ENCODE measurements around the gene NUP35.
"Not testable (repeated sequence)": the region's sequence is repeated elsewhere in the genome, so short reads cannot be mapped to it uniquely, and the experiment has no call there.

NUP35 gene

DNA sequence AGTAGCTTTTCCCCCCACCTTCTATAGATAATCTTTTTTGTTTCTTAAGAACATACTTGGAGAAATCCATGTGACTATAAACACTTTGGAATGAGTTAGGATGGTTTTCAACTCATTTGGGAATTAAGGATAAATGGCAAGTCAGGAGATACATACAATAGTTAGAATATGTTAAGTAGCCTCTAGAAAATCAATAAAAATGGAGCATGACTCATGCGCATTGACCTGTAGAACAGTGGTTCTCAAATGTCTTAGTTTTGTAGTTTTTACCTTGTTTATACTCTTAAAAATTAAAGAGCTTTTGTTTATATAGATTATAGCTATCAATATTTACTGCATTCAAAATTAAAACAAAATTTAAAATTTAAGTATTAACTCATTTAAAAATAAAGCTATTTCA, 24.7 kb downstream of the NUP35 start:
- no peak for DNase-seq (ENCODE audit: low spot score)

DNA sequence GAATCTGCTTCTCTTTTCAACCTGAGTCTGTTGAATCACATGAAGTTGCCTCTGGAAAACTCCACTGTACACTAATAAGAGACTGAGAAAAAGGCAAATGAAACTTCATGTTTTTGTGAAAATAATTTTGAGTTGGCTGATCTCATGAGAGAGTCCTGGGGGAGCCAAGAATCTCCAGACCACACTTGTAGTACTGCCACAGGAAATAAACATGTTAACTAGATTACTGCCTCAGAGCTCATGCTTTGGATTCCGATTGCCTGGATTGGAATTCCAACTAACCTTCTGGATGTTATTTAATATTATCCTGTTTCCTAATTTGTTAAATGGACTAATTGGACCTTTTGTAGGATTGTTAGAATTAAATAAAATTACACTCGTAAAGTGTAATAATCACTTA, 25.2 kb downstream of the NUP35 start:
- DNase-seq (ENCODE audit: low spot score) = no peak

DNA sequence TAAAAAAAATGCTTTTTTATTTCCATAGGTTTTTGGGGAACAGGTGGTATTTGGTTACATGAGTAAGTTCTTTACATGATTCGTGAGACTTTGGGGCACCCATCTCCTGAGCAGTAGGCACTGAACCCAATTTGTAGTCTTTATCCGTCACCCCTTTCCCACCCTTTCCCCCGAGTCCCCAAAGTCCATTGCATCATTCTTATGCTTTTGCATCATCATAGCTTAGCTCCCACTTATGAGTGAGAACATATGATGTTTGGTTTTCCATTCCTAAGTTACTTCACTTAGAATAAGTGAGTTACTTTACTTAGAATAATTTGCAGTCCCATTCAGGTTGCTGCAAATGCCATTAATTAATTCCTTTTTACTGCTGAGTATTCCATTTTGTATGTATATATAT, 28.0 kb downstream of the NUP35 start:
- DNase-seq (ENCODE audit: low spot score) = not testable (repeated sequence)

DNA sequence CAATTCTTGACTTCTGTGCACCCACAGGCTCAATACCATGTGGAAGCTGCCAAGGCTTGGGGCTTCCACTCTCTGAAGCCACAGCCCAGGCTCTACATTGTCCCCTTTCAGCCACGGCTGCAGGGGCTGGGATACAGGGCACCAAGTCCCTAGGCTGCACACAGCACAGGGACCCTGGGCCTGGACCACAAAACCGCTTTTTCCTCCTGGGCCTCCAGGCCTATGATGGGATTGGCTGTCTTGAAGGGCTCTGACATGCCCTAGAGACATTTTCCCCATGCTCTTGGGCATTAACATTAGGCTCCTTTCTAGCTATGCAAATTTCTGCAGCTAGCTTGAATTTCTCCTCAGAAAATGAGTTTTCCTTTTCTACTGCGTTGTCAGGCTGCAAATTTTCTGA, 29.7 kb downstream of the NUP35 start:
- DNase-seq (ENCODE audit: low spot score) = no peak

DNA sequence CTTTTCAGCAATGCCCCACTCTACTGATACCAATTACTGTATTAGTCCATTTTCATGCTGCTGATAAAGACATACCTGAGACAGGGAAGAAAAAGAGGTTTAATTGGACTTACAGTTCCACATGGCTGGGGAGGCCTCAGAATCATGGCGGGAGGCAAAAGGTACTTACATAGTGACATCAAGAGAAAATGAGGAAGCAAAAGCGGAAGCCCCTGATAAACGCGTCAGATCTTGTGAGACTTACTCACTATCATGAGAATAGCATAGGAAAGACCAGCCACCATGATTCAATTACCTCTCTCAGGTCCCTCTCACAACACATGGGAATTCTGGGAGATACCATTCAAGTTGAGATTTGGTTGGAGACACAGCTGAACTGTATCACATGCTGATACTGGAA, 30.5 kb downstream of the NUP35 start:
- DNase-seq (ENCODE audit: low spot score) = not testable (repeated sequence)

DNA sequence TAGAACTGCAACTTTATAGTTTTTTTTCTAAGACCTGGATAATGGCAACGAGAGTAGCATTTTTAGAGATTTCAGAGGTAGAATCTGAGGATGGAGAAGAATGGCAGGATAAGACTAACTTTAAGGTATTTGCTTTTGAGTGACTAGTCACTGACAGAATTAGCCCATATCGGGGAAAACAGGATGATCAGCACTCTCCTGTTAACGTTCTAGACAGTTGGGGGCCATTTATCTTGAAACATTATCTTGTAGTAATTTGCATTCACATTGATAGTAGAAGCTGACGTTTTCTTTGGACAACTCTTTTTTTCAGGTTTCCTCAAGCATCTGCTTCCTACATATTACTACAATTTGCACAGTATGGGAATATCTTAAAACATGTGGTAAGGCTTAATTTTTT, 32.9 kb downstream of the NUP35 start:
- no peak for DNase-seq (ENCODE audit: low spot score)

DNA sequence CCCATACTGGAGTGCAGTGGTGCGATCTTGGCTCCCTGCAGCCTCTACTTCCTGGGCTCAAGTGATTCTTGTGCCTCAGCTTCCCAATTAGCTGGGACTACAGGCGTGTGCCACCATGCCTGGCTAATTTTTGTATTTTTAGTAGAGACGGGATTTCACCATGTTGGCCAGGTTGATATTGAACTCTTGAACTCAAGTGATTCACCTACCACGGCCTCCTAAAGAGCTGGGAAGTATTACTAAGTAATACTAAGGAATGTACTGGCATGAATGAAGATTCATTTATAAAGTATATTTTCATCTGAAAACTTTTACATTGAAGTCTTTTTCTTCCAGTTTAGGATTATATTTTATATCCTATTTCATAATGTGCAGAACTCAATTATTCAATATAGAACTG, 38.1 kb downstream of the NUP35 start:
- no peak for DNase-seq (ENCODE audit: low spot score)

DNA sequence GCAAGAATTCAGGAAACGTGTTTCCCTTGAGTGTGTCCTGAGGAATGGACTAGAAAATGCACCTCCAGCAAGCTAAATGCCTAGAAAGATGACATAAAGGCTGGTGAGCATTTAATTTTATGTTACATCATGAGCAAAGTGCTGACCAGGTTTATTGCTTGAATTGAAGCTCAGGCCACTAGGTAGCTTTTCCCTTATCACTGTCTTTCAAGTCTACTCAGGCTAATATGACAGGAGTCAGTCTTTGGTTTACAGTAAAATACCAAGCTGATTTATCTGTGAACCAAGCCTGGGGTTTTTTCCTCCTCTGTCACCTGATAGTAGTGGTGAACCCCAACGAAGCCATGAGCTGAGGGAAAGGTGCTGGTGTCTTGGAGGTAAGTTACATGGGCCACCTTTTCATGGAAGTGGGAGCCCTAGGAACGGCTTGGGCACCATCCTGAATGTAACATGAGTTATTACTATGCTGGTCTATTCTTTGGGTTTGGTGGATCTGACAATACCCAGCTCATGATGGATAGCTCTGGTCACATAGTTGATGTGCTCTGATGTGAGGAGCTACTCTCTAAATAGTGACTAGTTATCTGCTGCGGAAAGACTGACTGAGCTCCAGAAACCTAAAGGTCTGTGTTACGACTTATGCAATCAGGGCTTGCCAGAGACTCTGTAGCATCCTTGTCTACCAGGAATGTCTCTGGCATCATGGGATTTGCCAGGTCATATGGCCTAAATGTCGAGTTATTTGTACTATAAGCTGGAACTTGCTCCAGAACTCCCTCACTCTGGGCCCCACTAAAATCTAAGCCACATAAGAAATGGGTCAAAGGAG, 39.8 kb downstream of the NUP35 start:
- DNase-seq (ENCODE audit: low spot score) = no peak

DNA sequence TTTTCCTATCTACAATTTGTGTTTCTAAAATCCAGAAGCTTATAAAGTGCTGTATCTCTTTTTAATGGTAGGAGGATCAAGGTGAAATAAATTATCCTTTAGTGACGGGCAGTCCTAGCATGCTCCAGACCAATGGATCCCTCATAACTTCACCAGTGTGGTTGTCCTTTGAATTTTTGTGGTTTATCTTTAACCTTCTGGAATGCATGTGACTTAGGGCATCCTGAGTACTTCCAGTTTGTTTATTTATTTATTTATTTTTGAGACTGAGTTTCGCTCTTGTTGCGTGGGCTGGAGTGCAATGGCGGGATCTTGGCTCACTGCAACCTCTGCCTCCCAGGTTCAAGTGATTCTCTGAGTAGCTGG, 40.4 kb downstream of the NUP35 start:
- DNase-seq (ENCODE audit: low spot score) = no peak

DNA sequence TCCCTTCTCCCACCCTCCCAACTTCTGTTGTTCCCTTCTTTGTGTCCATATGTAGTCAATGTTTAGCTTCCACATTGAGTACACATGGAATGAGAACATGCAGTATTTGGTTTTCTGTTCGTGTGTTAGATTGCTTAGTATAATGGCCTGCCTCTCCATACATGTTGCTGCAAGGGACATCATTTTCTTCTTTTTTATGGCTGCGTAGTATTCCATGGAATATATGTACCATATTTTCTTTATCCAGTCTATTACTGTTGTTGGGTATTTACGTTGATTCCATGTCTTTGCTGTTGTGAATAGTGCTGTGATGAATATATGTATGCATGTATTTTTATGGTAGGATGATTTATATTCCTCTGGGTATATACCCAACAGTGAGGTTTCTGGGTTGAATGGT, 42.0 kb downstream of the NUP35 start:
- no peak for DNase-seq (ENCODE audit: low spot score)

DNA sequence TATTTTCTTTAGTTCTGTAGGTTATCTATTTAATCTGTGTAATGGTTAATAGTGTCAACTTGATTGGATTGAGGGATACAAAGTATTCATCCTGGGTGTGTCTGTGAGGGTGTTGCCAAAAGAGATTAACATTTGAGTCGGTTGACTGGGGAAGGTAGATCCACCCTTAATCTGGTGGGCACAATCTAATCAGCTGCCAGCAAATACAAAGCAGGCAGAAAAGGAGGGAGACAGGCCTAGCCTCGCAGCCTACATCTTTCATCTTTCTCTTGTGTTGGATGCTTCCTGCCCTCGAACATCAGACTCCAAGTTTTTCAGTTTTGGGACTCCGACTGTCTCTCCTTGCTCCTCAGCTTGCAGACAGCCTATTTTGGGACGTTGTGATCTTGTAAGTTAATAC, 42.7 kb downstream of the NUP35 start:
- not testable (repeated sequence) for DNase-seq (ENCODE audit: low spot score)

DNA sequence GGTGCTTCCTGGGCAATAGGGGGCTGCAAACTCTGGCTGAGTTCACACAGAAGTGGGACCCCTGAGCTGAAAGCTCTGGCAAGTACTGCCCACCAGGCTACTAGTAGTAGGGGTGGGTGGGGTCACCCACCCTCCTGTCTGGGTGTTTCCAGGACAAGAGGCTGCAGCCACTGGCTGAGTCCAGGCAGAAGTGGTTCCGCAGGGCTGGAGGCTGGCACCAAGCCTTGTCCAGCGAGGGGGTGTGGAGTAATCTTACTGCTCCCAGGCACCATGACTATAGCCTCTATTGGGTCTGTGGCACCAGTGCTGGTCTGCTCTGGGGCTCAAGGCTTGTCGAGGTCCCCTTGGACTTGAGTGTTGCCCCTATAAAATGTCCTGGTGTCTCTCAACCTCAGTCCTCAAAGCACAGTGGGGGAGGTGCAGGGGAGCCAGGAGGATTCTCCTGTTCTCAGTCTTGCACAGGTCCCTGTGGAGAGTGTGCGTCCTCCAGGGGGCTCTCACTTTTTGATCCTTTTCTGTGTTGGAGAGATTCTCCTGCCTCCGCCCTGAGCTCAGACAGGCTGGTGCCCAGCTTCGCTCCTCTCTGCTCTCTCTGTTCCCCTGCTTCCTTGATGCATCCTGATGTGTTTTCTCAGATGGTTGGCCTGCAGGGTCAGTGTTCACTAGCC, 48.1 kb downstream of the NUP35 start:
- no peak for DNase-seq (ENCODE audit: low spot score)

DNA sequence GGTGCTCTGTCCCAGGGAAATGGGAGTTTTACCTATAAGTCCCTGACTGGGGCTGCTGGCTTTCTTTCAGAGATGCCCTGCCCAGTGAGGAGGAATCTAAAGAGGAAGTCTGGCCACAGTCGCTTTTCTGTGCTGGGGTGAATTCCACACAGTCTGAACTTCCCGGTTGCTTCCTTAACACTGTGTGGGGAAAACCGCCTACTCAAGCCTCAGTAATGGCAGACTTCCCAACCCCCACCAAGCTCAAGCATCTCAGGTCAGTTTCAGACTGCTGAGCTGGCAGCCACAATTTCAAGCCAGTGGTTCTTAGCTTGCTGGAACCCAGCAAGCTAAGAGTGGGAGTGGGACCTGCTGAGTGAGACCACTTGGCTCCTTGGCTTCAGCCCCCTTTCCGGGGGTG, 54.9 kb downstream of the NUP35 start:
- no peak for DNase-seq (ENCODE audit: low spot score)

DNA sequence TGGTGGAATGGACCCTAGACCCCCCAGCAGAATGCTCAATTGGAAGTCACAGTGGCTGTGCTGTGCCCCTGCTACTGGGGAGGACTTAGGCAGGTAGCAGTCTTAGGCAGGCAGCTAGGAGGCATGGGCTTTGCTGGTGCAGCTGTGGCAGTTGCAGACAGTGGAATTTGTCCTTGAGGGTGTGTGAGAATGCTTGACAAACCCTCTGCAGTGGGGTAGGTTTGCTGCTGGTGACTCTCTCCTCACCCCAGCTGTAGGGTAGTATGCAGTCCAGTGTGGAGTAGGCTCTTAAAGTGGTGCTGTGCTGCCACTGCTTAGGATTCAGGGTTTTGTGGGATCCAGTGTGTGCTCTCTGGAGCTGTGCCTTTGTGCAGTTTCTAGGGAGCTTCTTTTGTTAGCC, 61.3 kb downstream of the NUP35 start:
- no peak for DNase-seq (ENCODE audit: low spot score)

DNA sequence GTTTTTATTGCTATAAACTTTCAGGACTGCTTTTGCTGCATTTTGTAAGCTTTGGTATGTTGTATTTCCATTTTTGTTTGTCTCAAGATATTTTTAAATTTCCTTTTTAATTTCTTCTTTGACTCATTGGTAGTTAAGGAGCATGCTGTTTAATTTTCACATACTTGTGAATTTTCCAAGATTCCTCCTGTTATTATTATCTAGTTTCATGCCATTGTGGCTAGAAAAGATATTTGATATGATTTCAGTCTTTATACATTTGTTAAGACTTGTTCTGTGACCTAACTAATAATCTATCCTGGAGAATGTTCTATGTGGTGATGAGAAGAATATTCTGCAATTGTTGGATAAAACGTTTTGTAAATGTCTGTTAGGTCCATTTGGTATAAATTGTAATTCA, 62.1 kb downstream of the NUP35 start:
- DNase-seq (ENCODE audit: low spot score) = no peak

DNA sequence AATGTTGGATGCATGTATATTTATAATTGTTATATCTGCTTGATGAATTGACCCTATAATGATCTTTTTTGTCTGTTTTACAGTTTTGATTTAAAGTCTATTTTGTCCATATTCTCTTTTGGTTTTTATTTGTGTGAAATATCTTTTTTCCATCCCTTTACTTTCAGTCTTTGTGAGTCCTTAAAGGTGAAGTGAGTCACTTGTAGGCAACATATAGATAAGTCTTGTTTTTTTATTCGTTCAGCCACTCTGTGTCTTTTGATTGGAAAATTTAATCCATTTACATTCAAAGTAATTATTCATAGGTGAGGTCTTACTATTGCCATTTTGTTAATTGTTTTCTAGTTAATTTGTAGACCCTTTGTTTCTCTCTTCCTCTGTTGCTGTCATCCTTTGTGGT, 62.5 kb downstream of the NUP35 start:
- no peak for DNase-seq (ENCODE audit: low spot score)

DNA sequence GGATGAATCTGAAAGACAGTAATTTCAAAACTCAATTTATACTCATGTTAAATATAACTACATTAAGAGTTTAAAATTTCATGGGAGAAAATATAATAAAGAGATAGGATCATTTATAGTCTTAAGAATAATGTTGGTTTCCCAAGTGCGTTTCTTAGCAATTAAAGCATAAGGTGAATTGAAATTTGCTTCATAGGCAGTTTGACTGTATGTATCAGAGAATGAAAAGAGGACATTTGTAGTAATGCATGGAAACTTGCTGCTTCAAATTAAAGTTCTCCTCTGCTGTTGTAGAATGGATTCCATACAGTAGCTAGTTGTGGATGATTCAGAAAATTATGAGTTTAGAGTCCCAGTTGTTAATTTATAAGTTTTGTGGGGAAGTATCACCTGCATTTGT, 68.1 kb downstream of the NUP35 start:
- DNase-seq (ENCODE audit: low spot score) = no peak

DNA sequence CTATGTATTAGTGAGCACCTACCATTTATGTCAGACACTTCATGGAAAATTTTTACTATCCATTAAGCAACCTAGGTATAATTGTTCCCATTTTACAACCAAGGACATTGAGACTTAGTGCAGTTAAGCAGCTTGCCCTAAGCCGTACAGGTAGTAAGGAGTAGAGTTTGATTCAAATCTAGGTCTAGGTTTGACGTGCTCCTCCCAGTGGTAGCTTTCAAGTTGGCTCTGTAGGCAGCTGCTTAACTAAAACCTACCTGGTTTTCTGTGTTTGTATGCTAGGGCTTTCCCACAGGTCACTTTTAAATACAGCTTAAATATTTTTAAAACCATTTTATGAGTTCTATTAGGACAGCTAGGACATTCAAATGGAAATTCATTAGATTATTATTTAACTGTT, 69.7 kb downstream of the NUP35 start:
- no peak for DNase-seq (ENCODE audit: low spot score)

DNA sequence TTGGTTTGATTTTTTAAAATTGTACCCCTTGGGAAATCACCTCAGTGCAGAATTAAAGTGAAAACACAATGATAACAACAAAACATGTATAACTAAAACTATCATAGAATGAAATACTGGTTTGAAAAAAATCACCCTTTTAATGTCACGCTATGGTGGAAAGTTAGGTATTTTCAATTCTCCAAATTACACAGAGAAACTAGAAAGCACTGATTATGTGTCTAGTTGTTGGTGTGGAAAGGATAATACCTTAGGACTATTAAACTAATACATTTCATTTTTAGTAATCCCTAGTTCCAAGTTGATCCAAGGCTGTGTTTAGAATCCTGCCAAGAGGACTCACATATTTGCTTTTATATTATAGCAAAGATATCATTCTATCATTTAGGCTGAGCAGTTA, 71.2 kb downstream of the NUP35 start:
- DNase-seq (ENCODE audit: low spot score) = no peak

DNA sequence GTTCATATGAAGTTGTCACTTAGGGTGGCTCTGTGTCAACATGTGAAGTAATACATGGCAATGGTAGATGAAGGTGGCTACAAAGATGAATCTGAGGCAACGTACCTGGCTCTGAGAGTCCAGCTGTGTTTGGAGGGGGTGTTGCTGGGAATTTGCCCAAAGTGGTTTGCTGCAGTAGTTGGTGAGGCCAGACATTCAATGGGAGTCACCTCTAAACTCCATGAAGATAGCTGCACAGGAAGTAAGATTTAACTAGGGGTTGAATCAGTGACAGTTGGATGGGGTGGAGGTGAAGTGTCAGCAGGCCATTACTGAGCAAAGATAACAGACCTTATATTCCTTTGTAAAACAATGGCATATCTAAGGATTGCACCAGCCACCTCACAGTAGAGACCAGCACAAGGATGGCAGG, 71.8 kb downstream of the NUP35 start:
- DNase-seq (ENCODE audit: low spot score) = no peak

DNA sequence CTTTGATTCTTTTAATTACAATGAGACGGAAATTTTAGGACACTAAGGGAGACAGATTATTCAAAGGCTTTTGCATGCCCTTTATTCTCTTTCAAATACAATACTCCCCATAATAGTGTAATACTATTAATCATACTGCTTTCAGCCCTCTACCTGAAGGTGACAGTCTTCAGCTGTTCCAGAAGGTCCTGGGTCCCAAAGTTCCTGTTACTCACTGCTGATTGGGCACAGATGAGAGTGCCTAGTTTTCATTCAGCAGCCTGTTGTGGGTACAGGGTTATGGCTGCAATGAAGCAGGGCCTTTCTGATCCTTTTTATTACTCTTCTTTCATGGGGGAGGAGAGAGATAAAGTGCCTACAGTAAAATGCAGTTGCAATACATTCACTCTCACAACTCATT, 80.2 kb downstream of the NUP35 start:
- DNase-seq (ENCODE audit: low spot score) = no peak

DNA sequence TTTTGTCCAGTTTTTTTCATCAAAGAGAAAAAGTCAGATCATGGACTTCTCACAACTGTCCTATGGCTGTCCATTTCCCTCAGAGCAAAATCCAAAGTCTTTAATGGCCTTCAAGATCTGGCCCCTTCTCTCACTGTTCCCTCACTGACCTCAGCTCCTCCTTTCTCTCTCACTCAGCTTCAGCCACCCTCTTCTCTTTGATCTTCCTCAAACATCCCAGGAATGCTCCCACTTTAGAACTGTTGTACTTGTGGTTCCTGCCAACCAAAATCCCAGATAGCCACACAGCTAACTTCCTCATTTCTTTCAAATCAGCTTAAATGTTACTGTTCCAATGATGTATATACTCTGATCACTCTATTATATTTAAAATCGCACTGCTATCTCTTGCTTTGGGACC, 82.9 kb downstream of the NUP35 start:
- no peak for DNase-seq (ENCODE audit: low spot score)

DNA sequence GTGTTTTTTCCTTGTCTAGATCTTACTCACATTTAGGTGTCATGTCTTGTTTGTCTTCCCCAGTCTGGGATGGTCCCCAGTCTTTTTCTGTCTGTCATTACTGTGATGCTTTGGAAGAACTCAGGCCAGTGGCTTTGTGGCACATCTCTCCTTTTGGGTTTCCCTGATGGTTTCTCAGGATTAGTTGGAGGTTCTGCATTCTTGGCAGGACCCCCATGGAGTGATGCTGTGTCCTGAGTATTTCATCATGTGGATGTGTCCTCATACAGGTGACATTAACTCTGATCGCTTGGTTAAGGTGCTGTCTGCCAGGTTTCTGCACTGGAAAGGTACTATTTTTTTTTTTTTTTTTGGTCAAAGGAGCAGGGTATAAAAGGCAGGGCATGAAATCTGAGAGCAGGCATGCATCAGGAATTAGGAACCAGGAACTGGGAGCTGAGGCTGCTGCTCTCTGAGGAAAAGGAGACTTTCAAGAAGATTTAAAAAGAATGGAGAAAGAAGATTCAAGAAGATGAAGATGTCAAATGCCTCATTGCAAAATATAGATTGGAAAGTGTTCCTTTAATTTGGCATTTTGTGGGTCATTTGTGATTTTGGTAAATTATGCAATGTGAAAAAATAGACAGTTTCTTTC, 85.3 kb downstream of the NUP35 start:
- no peak for DNase-seq (ENCODE audit: low spot score)

All from globus pallidus (tissue), 1 donor.